ENCODE results near the gene RAP2A.

Gene RAP2A

DNA sequence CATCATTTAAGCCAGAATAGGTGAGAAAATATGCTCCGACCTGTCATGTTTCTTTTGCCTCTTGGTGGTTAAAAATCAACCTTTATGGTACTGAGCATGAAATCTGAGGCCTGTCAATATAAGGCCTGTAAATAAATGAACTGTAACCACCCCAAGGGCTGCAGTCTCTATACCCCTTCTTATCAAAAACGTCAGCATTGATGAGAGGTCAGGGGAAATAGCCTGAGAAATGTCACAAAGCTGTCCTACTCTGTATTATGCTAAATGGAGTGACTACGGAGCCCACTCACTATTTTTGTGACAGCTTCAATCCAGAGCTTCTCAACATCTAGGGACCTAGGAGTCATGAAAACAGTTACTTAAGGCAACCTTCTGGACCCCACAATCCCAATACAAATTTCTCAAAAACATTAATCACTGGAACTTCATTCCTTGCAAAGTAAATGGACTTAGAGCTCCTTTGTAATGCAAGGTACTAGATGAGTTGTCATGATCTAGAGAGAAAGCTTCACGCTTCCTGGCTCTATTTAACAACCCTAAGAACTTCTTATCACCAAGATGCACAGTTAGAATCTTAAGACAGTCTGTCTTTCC, 2.7 kb upstream of the RAP2A start:
- H3K27ac Mint-ChIP-seq = no peak overlapping the region
- H3K4me1 Mint-ChIP-seq (ENCODE audit: low read depth) = peaks cover 22% of the 10 kb centered on the region
- H3K9me3 Mint-ChIP-seq = no peaks in the 10 kb centered on the region
- peak overlapping the region; percentile 92 for H3K4me3 Mint-ChIP-seq
- H3K27me3 Mint-ChIP-seq (ENCODE audit: low read depth) = peaks cover 25% of the 10 kb centered on the region
- no peak for DNase-seq (ENCODE audit: low spot score)
- peaks cover 2% of the 10 kb centered on the region for H3K36me3 Mint-ChIP-seq (ENCODE audit: low read depth)

DNA sequence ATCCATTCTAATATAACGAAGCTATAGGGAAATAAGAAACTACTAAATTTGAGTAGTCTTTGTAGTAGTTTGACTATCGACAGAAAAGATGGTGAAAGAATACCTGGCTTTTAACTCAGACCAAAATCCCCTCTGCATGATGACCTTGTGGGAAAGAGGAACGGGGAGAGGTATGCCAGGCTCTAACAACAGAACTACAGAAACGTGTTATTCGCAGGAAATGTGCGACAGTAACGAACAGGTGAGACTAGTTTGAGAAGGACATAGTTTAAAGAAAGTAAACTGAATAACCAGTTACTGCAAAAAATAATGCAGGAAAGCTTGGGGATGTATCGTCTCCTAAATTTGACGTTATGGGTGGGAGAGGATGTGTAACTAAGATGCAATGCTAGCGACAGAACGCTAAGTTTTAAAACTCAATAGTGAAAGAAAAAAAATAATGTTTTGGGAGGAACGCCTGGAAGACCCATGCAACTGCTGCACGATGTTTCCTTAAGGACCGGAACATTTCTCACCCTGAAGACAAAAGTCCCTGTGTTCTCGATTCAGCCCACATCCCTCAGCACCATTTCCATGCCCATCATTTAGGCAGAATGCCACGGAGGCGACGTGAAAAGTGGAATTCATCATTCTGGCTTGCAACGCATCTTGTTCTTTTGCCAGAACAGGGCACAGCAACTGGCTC, 1.6 kb upstream of the RAP2A start:
- peak overlapping the region; percentile 99 for H3K27ac Mint-ChIP-seq
- peaks cover 17% of the 10 kb centered on the region for H3K27me3 Mint-ChIP-seq (ENCODE audit: low read depth)
- peak overlapping the region; percentile 92 for H3K4me3 Mint-ChIP-seq
- peaks cover 28% of the 10 kb centered on the region for H3K4me1 Mint-ChIP-seq (ENCODE audit: low read depth)
- H3K9me3 Mint-ChIP-seq = no peaks in the 10 kb centered on the region
- no peak for DNase-seq (ENCODE audit: low spot score)
- peaks cover 2% of the 10 kb centered on the region for H3K36me3 Mint-ChIP-seq (ENCODE audit: low read depth)

DNA sequence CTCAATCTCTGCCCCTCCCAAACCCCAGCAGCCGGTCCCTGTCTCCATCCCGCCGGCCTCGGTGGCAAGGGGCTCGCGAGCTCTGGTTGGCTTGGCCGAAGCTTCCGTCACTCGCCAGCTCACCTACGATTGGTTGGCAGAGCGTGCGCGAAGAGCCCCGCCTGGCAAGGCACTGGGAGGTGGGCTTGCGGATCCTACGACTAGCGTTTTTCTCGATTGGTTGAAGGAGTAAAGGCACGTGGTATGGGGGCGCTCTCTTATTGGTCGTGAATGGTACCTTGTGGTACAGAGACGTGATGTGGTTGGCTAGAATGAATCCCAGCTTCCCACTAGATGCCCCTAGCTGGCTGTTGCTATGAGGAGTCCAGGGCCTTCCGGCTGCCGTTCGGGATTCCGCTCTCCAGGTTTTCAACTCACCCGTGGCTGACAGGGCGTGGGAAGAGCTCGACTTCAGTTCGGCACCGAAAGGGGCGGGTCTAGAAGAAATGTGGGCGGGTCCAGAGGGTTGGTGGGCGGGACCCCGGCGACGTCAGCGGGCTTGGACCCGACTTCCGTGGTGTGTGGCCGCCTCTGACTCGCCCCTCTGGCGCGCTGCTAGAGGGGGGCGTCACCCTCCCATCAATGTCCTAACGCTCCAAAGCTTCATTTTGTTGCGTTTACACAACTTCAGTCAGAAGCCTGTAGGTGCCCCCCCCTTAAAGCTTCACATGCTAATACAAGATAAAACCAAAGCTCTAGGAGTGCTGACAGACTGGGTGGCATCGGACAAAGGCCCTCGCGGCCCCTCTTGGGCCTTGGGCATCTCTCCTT, 847 bp upstream of the RAP2A start:
- peaks cover 30% of the 10 kb centered on the region for H3K4me1 Mint-ChIP-seq (ENCODE audit: low read depth)
- H3K27ac Mint-ChIP-seq = peak overlapping the region; percentile 99
- peaks cover 13% of the 10 kb centered on the region for H3K27me3 Mint-ChIP-seq (ENCODE audit: low read depth)
- no peaks in the 10 kb centered on the region for H3K9me3 Mint-ChIP-seq
- peak overlapping the region; percentile 92 for H3K4me3 Mint-ChIP-seq
- peaks cover 2% of the 10 kb centered on the region for H3K36me3 Mint-ChIP-seq (ENCODE audit: low read depth)
- peak; percentile 99 for DNase-seq (ENCODE audit: low spot score)

DNA sequence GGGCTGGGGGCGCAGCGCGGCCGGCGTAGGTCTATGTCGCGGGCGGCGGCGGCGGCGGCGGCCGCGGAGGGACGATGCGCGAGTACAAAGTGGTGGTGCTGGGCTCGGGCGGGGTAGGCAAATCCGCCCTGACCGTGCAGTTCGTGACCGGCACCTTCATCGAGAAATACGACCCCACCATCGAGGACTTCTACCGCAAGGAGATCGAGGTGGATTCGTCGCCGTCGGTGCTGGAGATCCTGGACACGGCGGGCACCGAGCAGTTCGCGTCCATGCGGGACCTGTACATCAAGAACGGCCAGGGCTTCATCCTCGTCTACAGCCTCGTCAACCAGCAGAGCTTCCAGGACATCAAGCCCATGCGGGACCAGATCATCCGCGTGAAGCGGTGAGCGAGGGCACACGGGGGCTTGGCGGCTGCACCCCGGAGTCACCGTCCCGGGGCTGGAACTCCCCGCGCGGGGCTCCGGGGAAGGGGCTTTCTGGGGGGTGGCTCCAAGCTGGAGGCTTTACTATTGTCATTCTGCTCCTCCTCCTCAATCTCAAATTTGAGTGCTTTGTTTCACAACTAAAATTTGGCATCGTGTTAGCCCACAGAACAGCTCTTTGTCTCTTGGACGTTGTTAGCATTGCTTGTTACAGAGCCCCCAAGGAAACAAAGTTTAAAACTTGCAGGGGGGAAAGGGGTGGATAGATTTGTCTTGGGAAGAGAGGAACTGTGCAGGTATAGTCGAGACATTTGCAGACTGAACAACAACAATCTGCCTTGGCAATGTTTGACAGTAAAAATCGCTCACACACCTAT, 630 bp downstream of the RAP2A start:
- H3K27me3 Mint-ChIP-seq (ENCODE audit: low read depth) = peaks cover 4% of the 10 kb centered on the region
- H3K36me3 Mint-ChIP-seq (ENCODE audit: low read depth) = peaks cover 2% of the 10 kb centered on the region
- H3K27ac Mint-ChIP-seq = peak overlapping the region; percentile 91
- no peaks in the 10 kb centered on the region for H3K9me3 Mint-ChIP-seq
- peaks cover 30% of the 10 kb centered on the region for H3K4me1 Mint-ChIP-seq (ENCODE audit: low read depth)
- DNase-seq (ENCODE audit: low spot score) = peak; percentile 45
- H3K4me3 Mint-ChIP-seq = peak overlapping the region; percentile 96

DNA sequence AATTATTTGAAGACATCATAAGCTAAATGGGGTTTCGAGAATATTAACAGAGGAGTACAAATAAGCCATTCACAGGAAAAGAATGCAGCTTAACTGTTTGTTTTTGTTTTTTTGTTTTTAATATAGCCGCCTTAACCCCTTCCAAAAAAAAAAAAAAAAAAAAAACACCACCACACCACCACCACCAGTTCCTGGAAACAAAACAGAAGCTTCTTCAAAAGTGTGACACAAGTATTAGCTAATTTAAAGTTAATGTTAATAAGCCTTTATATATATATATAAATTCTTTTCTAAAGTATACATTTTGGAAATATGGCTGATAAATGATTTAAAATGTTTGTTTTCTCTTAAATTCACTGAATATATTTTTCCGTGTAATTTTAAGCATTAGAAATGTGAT, 1.4 kb downstream of the RAP2A start:
- Mint-ChIP-seq H3K4me3 (peak overlapping the region; percentile 96), H3K27ac (peak overlapping the region; percentile 91), H3K4me1 (ENCODE audit: low read depth) (peaks cover 27% of the 10 kb centered on the region), H3K36me3 (ENCODE audit: low read depth) (peaks cover 2% of the 10 kb centered on the region), H3K9me3 (no peaks in the 10 kb centered on the region), H3K27me3 (ENCODE audit: low read depth) (no peaks in the 10 kb centered on the region)
- DNase-seq (ENCODE audit: low spot score) = no peak

DNA sequence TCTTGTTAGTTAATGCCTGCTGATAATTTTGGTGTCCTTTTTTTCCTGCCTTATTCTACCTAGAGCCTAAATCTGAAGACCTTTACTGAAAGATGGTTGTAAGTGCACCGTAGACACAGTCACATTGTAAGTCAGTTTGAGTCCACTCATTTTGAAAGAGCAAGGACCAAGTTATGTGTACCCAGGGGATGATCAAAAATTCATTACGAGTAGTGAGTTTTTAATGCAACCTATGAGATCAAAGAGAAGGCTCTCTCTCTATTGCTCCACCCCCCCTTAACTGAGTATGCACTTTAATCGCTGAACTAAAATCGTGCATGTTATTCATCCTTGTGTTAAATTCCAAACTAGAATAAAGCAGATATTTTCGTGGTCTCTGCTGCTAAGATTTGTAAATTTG, 1.8 kb downstream of the RAP2A start:
- Mint-ChIP-seq H3K36me3 (ENCODE audit: low read depth) (peaks cover 2% of the 10 kb centered on the region), H3K9me3 (no peaks in the 10 kb centered on the region), H3K27ac (peak overlapping the region; percentile 84), H3K4me3 (peak overlapping the region; percentile 90), H3K4me1 (ENCODE audit: low read depth) (peaks cover 27% of the 10 kb centered on the region), H3K27me3 (ENCODE audit: low read depth) (no peaks in the 10 kb centered on the region)
- DNase-seq (ENCODE audit: low spot score) = peak; percentile 5

DNA sequence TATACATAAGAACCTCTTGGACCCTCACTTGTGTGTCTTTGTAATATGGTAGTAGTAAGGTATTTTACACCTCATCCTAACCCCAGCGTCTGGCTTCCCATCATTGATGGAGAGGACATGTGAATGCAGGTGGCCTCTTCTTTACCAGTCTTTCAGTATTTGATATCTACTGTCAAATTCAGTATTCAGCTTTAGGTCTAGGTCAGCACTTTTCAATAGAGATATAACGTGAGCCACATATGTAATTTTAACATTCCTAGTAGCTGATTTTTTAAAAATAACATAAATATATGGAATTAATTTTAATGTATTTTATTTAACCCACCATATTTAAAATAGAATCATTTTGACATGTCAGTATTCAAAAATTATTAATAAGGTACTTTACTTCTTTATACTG, 2.9 kb downstream of the RAP2A start:
- no peak overlapping the region for H3K27ac Mint-ChIP-seq
- no peaks in the 10 kb centered on the region for H3K9me3 Mint-ChIP-seq
- peaks cover 2% of the 10 kb centered on the region for H3K36me3 Mint-ChIP-seq (ENCODE audit: low read depth)
- H3K27me3 Mint-ChIP-seq (ENCODE audit: low read depth) = no peaks in the 10 kb centered on the region
- H3K4me1 Mint-ChIP-seq (ENCODE audit: low read depth) = peaks cover 18% of the 10 kb centered on the region
- no peak for DNase-seq (ENCODE audit: low spot score)
- peak overlapping the region; percentile 90 for H3K4me3 Mint-ChIP-seq

DNA sequence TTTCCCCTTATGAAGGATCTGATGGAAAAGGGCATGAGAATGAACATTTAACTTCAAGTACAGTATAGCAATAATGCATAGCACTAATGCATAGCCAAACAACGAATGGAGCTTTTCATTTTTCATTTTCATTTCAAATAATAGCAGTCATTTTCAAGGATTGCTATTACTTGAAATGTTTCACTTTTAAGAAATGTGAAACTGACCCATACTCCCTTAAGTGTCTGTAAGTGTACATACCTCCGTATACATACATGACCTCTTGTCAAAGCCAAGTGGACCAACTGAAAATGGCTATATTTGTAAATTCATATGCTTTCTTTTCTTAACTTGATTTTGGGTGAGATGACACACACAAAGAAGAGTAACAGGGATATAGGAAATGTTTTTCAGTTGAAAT, 3.8 kb downstream of the RAP2A start:
- Mint-ChIP-seq H3K4me3 (no peak overlapping the region), H3K27me3 (ENCODE audit: low read depth) (no peaks in the 10 kb centered on the region), H3K36me3 (ENCODE audit: low read depth) (peaks cover 4% of the 10 kb centered on the region), H3K4me1 (ENCODE audit: low read depth) (peaks cover 17% of the 10 kb centered on the region), H3K9me3 (no peaks in the 10 kb centered on the region), H3K27ac (no peak overlapping the region)
- DNase-seq (ENCODE audit: low spot score) = no peak

DNA sequence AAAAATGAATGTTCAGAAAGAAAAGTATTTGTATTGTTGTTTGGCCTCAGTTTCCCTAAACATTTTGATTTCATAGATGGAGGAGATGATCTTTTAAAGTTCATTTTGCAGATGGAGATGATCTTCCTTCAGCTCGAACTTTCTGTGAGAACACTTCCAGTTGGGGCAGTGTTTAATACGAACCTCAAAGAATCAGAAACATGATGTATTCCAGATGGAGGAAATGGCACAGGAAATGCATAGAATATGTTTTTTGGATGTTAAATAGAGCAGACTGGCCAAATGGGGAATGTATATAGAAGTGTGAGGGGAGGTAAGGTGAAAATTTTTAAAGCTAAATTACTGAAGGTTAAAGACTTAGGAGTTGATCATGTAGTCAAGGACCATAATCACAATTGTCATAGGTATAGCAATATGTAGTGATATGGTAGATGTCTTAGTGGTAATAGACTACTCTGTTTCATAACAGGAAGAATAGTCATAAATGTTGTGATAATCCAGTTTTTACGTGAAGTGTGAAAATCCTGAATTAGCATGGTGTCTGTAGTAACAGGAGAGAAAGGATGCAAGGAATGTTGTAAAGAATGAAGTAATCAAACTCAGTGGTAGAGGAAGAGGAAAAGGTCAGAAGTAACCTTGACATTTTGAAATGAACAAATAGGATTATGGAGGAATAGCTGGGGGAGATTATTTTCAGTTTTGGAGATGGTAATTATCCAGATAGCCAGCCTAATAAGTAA, 5.1 kb downstream of the RAP2A start:
- Mint-ChIP-seq H3K27ac (no peak overlapping the region), H3K4me3 (no peak overlapping the region), H3K9me3 (no peaks in the 10 kb centered on the region), H3K36me3 (ENCODE audit: low read depth) (peaks cover 6% of the 10 kb centered on the region), H3K27me3 (ENCODE audit: low read depth) (no peaks in the 10 kb centered on the region), H3K4me1 (ENCODE audit: low read depth) (peaks cover 18% of the 10 kb centered on the region)
- no peak for DNase-seq (ENCODE audit: low spot score)

DNA sequence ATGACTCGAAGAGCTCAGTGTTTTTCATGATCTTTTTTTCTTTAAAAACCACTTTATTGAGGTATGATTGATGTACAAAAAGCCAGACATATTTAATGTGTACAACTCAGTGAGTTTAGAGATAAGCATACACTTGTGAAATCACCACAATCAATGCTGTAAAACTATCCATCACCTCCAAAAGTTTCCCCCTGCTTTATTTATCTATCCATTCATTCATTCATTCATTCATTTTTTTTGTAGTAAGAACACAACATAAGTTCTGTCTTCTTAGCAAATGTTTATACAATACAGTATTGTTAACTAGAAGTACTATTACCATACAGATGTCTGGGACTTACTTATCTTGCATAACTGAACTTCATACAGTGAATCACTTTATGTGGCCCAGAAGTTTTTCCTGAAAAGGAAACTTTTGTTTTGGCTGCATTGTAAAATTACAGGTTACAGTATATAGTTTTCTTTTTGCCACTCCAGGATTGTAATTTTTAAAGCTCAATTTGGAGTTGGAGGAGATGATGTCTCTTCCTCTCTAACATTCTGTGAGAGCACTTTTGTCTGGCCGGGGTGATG, 6.7 kb downstream of the RAP2A start:
- Mint-ChIP-seq H3K4me3 (no peak overlapping the region), H3K27me3 (ENCODE audit: low read depth) (no peaks in the 10 kb centered on the region), H3K27ac (no peak overlapping the region), H3K36me3 (ENCODE audit: low read depth) (peaks cover 10% of the 10 kb centered on the region), H3K4me1 (ENCODE audit: low read depth) (peaks cover 15% of the 10 kb centered on the region), H3K9me3 (no peaks in the 10 kb centered on the region)
- no peak for DNase-seq (ENCODE audit: low spot score)

DNA sequence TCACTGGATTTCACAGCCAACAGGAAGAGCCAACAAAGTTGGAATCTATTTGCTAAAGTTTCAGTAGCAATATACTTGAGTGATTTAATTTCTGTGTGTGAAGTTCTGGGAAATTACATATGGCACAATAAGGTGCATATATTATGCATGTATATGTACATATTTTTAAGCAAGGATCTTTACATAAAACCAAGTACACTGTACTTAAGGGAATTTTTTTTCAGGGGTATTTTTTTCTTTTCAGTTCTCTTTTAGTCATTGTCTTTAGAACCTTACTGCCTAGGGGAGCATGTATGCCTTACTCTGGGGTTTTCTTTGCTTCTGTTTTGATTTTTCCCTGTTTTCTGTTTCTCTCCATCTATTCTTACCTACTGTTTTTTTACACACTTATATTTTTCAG, 7.4 kb downstream of the RAP2A start:
- Mint-ChIP-seq H3K9me3 (no peaks in the 10 kb centered on the region), H3K36me3 (ENCODE audit: low read depth) (peaks cover 13% of the 10 kb centered on the region), H3K27me3 (ENCODE audit: low read depth) (no peaks in the 10 kb centered on the region), H3K27ac (no peak overlapping the region), H3K4me1 (ENCODE audit: low read depth) (peaks cover 11% of the 10 kb centered on the region), H3K4me3 (no peak overlapping the region)
- no peak for DNase-seq (ENCODE audit: low spot score)

DNA sequence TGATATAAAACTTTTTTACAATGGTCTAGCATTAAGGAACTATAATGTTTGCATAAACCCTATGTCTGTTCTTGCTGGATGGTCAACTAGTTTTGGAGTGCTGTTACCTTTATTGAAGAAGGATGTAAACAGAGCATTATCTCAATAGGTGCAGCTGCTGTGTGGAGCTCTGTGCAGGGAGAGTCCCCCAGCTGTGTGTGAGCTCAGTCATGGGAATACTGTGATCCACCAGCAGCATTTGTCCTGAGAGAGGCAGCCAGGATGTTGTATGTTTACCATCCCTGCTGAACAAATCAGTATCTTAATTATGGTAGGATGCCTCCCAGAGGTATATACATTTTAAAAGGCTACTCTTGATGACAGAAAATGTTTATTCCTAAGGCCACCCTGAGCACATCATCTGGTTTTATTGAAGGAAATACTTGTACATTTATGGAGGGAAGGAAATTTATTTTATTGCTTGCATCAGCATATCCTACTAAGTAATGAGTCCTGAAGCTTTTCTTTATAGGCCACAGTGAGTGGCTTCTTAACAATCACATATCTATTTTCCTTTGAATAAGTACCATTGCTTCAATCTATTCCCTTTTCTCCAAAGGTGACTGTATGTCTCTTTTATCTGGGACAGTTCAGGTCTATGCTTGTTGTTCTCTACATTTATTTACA, 11.7 kb downstream of the RAP2A start:
- DNase-seq (ENCODE audit: low spot score) = no peak
- H3K36me3 Mint-ChIP-seq (ENCODE audit: low read depth) = peaks cover 30% of the 10 kb centered on the region
- H3K4me3 Mint-ChIP-seq = no peak overlapping the region
- no peak overlapping the region for H3K27ac Mint-ChIP-seq
- H3K9me3 Mint-ChIP-seq = no peaks in the 10 kb centered on the region
- H3K4me1 Mint-ChIP-seq (ENCODE audit: low read depth) = peaks cover 8% of the 10 kb centered on the region
- H3K27me3 Mint-ChIP-seq (ENCODE audit: low read depth) = no peaks in the 10 kb centered on the region

All from T-helper 2 cell treated with Interferon-gamma antibody and Interleukin-4, amounts not matched to agents 5 μg/mL and 100 μg/mL, for 36 hours (primary cell).